H9 (cell line): ENCODE results near the gene RBFOX1. TPM values are rescaled to one million over a fixed set of nuclear protein-coding genes. Genes with fewer than 3 reads are reported as not detected.

Source experiments
- DNase-seq: peaks from one replicate; pipeline ENCODE4 v3.0.0-alpha.2; 2017
- H2AFZ ChIP-seq: one replicate; pipeline ENCODE4 v1.6.1; 2013; ENCODE audit warnings: mild to moderate bottlenecking, low read length, control low read depth, moderate library complexity
- H2AK5ac ChIP-seq: 2 replicates; pipeline ENCODE4 v1.6.1; 2013; ENCODE audit warnings: low read length, control low read depth, mixed read lengths; ENCODE audit not compliant: insufficient read length
- H2BK120ac ChIP-seq: one replicate; pipeline ENCODE4 v1.6.1; 2013; ENCODE audit warnings: low read depth, mild to moderate bottlenecking, low read length, control low read depth, inconsistent platforms; ENCODE audit not compliant: poor library complexity, severe bottlenecking
- H2BK12ac ChIP-seq: 2 replicates; pipeline ENCODE4 v1.6.1; 2013; ENCODE audit warnings: low read length, control low read depth, mixed read lengths, low read depth; ENCODE audit not compliant: insufficient read length
- H2BK15ac ChIP-seq: 2 replicates; pipeline ENCODE4 v1.6.1; 2013; ENCODE audit warnings: low read depth, low read length, control low read depth
- H2BK20ac ChIP-seq: one replicate; pipeline ENCODE4 v1.6.1; 2013; ENCODE audit warnings: low read depth, mild to moderate bottlenecking, low read length, control low read depth, inconsistent platforms; ENCODE audit not compliant: poor library complexity, severe bottlenecking
- H2BK5ac ChIP-seq: 2 replicates; pipeline ENCODE4 v1.6.1; 2013; ENCODE audit warnings: low read length, control low read depth, mixed read lengths; ENCODE audit not compliant: insufficient read length
- H3K14ac ChIP-seq: 2 replicates; pipeline ENCODE4 v1.6.1; 2013; ENCODE audit warnings: low read length, control low read depth; ENCODE audit not compliant: insufficient read depth
- H3K18ac ChIP-seq: 2 replicates; pipeline ENCODE4 v1.6.1; 2013; ENCODE audit warnings: low read depth, mild to moderate bottlenecking, mixed read lengths, low read length, control low read depth; ENCODE audit not compliant: insufficient read length
- H3K23ac ChIP-seq: 2 replicates; pipeline ENCODE4 v1.6.1; 2013; ENCODE audit warnings: low read length, control low read depth, mixed read lengths, low read depth; ENCODE audit not compliant: insufficient read length
- H3K23me2 ChIP-seq: 2 replicates; pipeline ENCODE4 v1.6.1; 2013; ENCODE audit warnings: low read depth, mild to moderate bottlenecking, mixed read lengths, low read length, control low read depth; ENCODE audit not compliant: insufficient read length, poor library complexity, severe bottlenecking
- H3K27ac ChIP-seq: 2 replicates; pipeline ENCODE4 v1.5.1; 2013; ENCODE audit warnings: low read length, control low read depth, mixed read lengths, low read depth; ENCODE audit not compliant: insufficient read length
- H3K27me3 ChIP-seq: 2 replicates; pipeline ENCODE4 v1.6.1; 2013; ENCODE audit warnings: low read length, control low read depth, inconsistent platforms; ENCODE audit not compliant: insufficient read depth
- H3K4ac ChIP-seq: 2 replicates; pipeline ENCODE4 v1.6.1; 2013; ENCODE audit warnings: low read depth, mild to moderate bottlenecking, control low read depth, inconsistent platforms, low read length, moderate library complexity
- H3K4me1 ChIP-seq: 2 replicates; pipeline ENCODE4 v1.6.1; 2013; ENCODE audit warnings: low read length, control low read depth, inconsistent platforms; ENCODE audit not compliant: insufficient read depth
- H3K4me2 ChIP-seq: 2 replicates; pipeline ENCODE4 v1.6.1; 2013; ENCODE audit warnings: low read length, control low read depth, mixed read lengths; ENCODE audit not compliant: insufficient read length, insufficient read depth
- H3K56ac ChIP-seq: 2 replicates; pipeline ENCODE4 v1.6.1; 2013; ENCODE audit warnings: low read depth, mild to moderate bottlenecking, mixed read lengths, low read length, control low read depth; ENCODE audit not compliant: insufficient read length
- H3K79me1 ChIP-seq: 2 replicates; pipeline ENCODE4 v1.6.1; 2013; ENCODE audit warnings: low read depth, mild to moderate bottlenecking, moderate library complexity, low read length, control low read depth, inconsistent platforms; ENCODE audit not compliant: insufficient read depth, poor library complexity, severe bottlenecking
- H3K79me2 ChIP-seq: 2 replicates; pipeline ENCODE4 v1.6.1; 2013; ENCODE audit warnings: low read length, control low read depth, inconsistent platforms; ENCODE audit not compliant: insufficient read depth
- H3K9ac ChIP-seq: 2 replicates; pipeline ENCODE4 v1.6.1; 2013; ENCODE audit warnings: low read length, control low read depth, mixed read lengths; ENCODE audit not compliant: insufficient read length; ENCODE audit errors: extremely low read depth
- H3K9me3 ChIP-seq: one replicate; pipeline ENCODE4 v1.6.1; 2013; ENCODE audit warnings: low read depth, low read length, inconsistent platforms; ENCODE audit not compliant: control insufficient read depth
- H3T11ph ChIP-seq: one replicate; pipeline ENCODE4 v1.6.1; 2013; ENCODE audit warnings: mild to moderate bottlenecking, low read length, control low read depth, inconsistent platforms
- H4K20me1 ChIP-seq: one replicate; pipeline ENCODE4 v1.6.1; 2013; ENCODE audit not compliant: control insufficient read depth, insufficient read length, insufficient read depth
- H4K5ac ChIP-seq: 2 replicates; pipeline ENCODE4 v1.6.1; 2013; ENCODE audit warnings: low read depth, mild to moderate bottlenecking, mixed read lengths, low read length, control low read depth; ENCODE audit not compliant: insufficient read length
- H4K8ac ChIP-seq: replicated peaks from 2 replicates; pipeline ENCODE4 v1.6.1; 2013; ENCODE audit warnings: low read length, control low read depth, mixed read lengths, low read depth; ENCODE audit not compliant: insufficient read length
- H4K91ac ChIP-seq: 2 replicates; pipeline ENCODE4 v1.6.1; 2013; ENCODE audit warnings: low read depth, mild to moderate bottlenecking, moderate library complexity, mixed read lengths, low read length, control low read depth; ENCODE audit not compliant: insufficient read length
- H3K27ac Mint-ChIP-seq, 3 experiments: 2 replicates in 2 of 3; 3 replicates in 1 of 3; pipeline ENCODE4 v1.8.0; 2020 to 2021; ENCODE audit warnings: mixed read lengths in 3 of 3, mild to moderate bottlenecking in 1 of 3, moderate library complexity in 1 of 3
- H3K27me3 Mint-ChIP-seq: 2 replicates; pipeline ENCODE4 v1.8.0; 2021; ENCODE audit warnings: low read depth, mild to moderate bottlenecking, moderate library complexity, mixed read lengths
- H3K36me3 Mint-ChIP-seq, 3 experiments: 2 replicates in 2 of 3; 3 replicates in 1 of 3; pipeline ENCODE4 v1.8.0; 2020 to 2021; ENCODE audit warnings: low read depth in 3 of 3, mixed read lengths in 3 of 3; ENCODE audit not compliant: insufficient read depth in 1 of 3
- H3K4me1 Mint-ChIP-seq, 2 experiments: 2 replicates each; pipeline ENCODE4 v1.8.0; 2020; ENCODE audit warnings: mixed read lengths in 2 of 2
- H3K4me3 Mint-ChIP-seq, 2 experiments: 2 replicates in 1 of 2; 3 replicates in 1 of 2; pipeline ENCODE4 v1.8.0; 2020 to 2021; ENCODE audit warnings: mild to moderate bottlenecking in 2 of 2, mixed read lengths in 2 of 2, moderate library complexity in 1 of 2
- H3K9me3 Mint-ChIP-seq, 2 experiments: 2 replicates in 1 of 2; 3 replicates in 1 of 2; pipeline ENCODE4 v1.8.0; 2020; ENCODE audit warnings: mild to moderate bottlenecking in 2 of 2, mixed read lengths in 2 of 2, moderate library complexity in 1 of 2
- WGBS: extraction: QIAGEN DNeasy Blood & Tissue Kit; methylation state at CpG from one replicate; pipeline ENCODE4 v1.1.7; 2013; ENCODE audit warnings: missing lambda C conversion rate, low lambda C conversion rate, mixed read lengths; ENCODE audit not compliant: insufficient read length; ENCODE audit errors: extremely low coverage; 5-methylcytosine and 5-hydroxymethylcytosine counted together
- total RNA-seq: library from RNA; stranded (reverse); gene quantifications from 2 replicates; pipeline ENCODE4 v1.2.1, GENCODE V29; 2021
- TF ChIP-seq, protein P1 (sequence below): fragments of 200-600 bp; sonication (generic); conservative IDR thresholded peaks from 3 replicates; pipeline ENCODE4 v1.8.0; 2021; ENCODE audit warnings: antibody characterized with exemption, mild to moderate bottlenecking

RBFOX1 gene
- total RNA-seq, 1 experiment from 2014 or later: 2.0 TPM

DNA sequence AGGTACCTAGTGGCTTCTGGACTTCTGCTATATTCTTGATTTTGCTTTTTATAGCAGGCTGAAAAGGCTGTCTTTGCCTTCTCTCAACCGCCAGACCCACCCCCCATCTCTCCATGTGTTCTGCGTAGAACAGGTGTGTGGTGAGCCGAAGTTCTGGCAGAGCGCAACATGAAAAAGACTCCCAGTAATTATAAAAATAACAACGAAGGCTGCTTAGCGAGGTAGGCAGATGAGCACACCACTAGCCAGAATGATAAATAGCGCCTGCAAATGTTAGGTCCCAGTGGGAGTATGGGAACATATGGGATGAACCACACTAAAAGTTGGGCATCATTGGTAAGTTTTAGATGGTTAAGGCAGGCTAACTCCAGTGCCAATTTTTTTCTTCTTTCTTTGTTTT lies 14.0 kb upstream of the RBFOX1 start:
- Histone ChIP-seq H3K56ac (no peak overlapping the region), H2BK20ac (no peak overlapping the region), H3T11ph (no peak overlapping the region), H3K23me2 (no peaks in the 10 kb centered on the region), H3K23ac (no peak overlapping the region), H3K27ac (no peak overlapping the region), H3K14ac (no peak overlapping the region), H4K20me1 (no peaks in the 10 kb centered on the region), H2BK5ac (no peak overlapping the region), H3K9ac (no peak overlapping the region), H2AFZ (no peak overlapping the region), H3K4ac (no peak overlapping the region), H4K5ac (no peak overlapping the region), H3K4me1 (no peaks in the 10 kb centered on the region), H3K79me1 (no peaks in the 10 kb centered on the region), H3K27me3 (no peaks in the 10 kb centered on the region), H3K4me2 (no peak overlapping the region), H2AK5ac (no peak overlapping the region), H3K9me3 (no peaks in the 10 kb centered on the region), H2BK120ac (no peak overlapping the region), H4K8ac (no peak overlapping the region), H3K79me2 (no peaks in the 10 kb centered on the region), H3K18ac (no peak overlapping the region), H2BK15ac (no peak overlapping the region), H4K91ac (no peak overlapping the region), H2BK12ac (no peak overlapping the region)
- Mint-ChIP-seq H3K27ac (no peak overlapping the region), H3K36me3 (no peaks in the 10 kb centered on the region), H3K4me3 (no peak overlapping the region), H3K4me1 (peaks cover 0 to 9% of the 10 kb centered on the region in 2 experiments; a peak in 3 of 4 replicates), H3K9me3 (no peaks in the 10 kb centered on the region), H3K27me3 (peaks cover 3% of the 10 kb centered on the region)
- no peak for DNase-seq
- TF ChIP-seq, protein P1, sequence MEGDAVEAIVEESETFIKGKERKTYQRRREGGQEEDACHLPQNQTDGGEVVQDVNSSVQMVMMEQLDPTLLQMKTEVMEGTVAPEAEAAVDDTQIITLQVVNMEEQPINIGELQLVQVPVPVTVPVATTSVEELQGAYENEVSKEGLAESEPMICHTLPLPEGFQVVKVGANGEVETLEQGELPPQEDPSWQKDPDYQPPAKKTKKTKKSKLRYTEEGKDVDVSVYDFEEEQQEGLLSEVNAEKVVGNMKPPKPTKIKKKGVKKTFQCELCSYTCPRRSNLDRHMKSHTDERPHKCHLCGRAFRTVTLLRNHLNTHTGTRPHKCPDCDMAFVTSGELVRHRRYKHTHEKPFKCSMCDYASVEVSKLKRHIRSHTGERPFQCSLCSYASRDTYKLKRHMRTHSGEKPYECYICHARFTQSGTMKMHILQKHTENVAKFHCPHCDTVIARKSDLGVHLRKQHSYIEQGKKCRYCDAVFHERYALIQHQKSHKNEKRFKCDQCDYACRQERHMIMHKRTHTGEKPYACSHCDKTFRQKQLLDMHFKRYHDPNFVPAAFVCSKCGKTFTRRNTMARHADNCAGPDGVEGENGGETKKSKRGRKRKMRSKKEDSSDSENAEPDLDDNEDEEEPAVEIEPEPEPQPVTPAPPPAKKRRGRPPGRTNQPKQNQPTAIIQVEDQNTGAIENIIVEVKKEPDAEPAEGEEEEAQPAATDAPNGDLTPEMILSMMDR: no peak
- WGBS: no CpG with 5 or more reads among the region's 7 CpGs
